Testis (tissue), 3 donors: Measurements from ENCODE around the gene FAM222A. TPM values are rescaled to one million over a fixed set of nuclear protein-coding genes. Genes with fewer than 3 reads are reported as not detected.

Source experiments
- DNase-seq: peaks from one replicate; pipeline ENCODE4 v3.0.0-alpha.2; 2019
- H3K27ac ChIP-seq, 2 donors: fragments of 200-600 bp; sonication (generic); one replicate each; pipeline ENCODE4 v1.5.1; 2019
- H3K27me3 ChIP-seq: fragments of 200-600 bp; sonication (generic); one replicate; pipeline ENCODE4 v1.5.1; 2019
- H3K36me3 ChIP-seq: fragments of 200-600 bp; sonication (generic); one replicate; pipeline ENCODE4 v1.5.1; 2017; ENCODE audit warnings: low read depth; ENCODE audit errors: missing control alignments
- H3K4me1 ChIP-seq: fragments of 200-600 bp; sonication (generic); one replicate; pipeline ENCODE4 v1.5.1; 2019
- H3K4me3 ChIP-seq, 2 donors: fragments of 200-600 bp; sonication (generic); one replicate each; pipeline ENCODE4 v1.5.1; 2017 to 2019
- H3K9me3 ChIP-seq: fragments of 200-600 bp; sonication (generic); one replicate; pipeline ENCODE4 v1.5.1; 2017
- CTCF ChIP-seq, 3 experiments: fragments of 450-650 bp in 2 of 3; fragments of 200-600 bp in 1 of 3; sonication (generic) in 1 of 3; IDR thresholded peaks; one replicate each; pipeline ENCODE4 v1.5.1; 2016 to 2019; ENCODE audit warnings: antibody characterized with exemption in 3 of 3, mild to moderate bottlenecking in 2 of 3, moderate library complexity in 1 of 3
- POLR2A ChIP-seq: fragments of 450-650 bp; IDR thresholded peaks from one replicate; pipeline ENCODE4 v1.6.1; 2017; ENCODE audit warnings: antibody characterized with exemption, mild to moderate bottlenecking, moderate library complexity
- WGBS, 2 donors: methylation state at CpG; one replicate each; pipeline ENCODE4 v1.1.5; 2018; 5-methylcytosine and 5-hydroxymethylcytosine counted together
- intact Hi-C: fragments of 100-400 bp; cut with DNase I; formaldehyde crosslinking; loops from one replicate; pipeline ENCODE4 v1.15.1; 2023; ENCODE audit warnings: low total_unique reads
- polyA plus RNA-seq: library from polyadenylated mRNA; stranded (reverse); fragments of 350-450 nt; fragmentation: Illumina TruSeq; extraction: RNeasy Lipid Tissue Mini Kit (QIAGEN cat#74804); gene quantifications from one replicate; pipeline ENCODE4 v1.2.3, GENCODE V29; 2014; ENCODE audit warnings: low read depth, low replicate concordance; ENCODE audit not compliant: insufficient read depth
- total RNA-seq, 2 donors: library from RNA; depleted of rRNA; stranded (reverse); fragments of >200 nt; gene quantifications; one replicate each; pipeline ENCODE4 v1.2.3, GENCODE V29; 2016

The FAM222A gene
- total and polyA plus RNA-seq, 3 donors from 2014 or later = 34.5 to 78.6 (median 75.7) TPM

DNA sequence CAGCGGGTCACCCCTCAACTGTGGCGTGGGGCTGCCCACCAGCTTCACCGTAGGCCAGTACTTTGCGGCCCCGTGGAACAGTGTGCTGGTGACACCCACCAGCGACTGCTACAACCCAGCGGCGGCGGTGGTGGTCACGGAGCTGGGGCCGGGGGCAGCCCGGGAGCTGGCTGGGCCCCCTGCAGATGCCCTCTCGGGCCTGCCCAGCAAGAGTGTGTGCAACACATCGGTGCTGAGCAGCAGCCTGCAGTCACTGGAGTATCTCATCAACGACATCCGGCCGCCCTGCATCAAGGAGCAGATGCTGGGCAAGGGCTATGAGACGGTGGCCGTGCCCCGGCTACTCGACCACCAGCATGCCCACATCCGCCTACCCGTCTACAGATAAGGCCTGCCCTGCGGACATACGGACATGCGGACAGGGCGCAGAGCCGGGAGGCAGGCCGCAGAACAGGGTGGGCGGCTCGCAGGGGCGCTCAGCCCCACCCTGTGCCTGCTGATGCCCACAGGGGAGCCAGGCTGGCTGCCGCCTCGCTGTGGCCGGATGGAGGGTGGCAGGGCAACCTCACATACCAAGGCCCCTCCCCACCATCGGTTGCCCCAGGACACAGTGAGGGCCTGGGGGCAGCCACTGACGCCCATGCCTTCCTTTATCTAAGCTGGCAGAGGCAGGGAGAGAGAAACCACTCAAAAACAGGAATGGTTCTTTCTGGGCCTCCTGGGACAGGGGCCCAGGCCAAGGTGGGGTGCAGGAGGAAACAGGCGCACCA, 55.5 kb downstream of the FAM222A start:
- H3K27ac ChIP-seq = no peak overlapping the region
- no peaks in the 10 kb centered on the region for H3K9me3 ChIP-seq
- intact Hi-C loops = loop anchor here (5.0 kb wide), 1 partner anchor 172 kb away; no protein-coding TSS in a partner anchor
- H3K4me1 ChIP-seq = peaks cover 16% of the 10 kb centered on the region
- TF ChIP-seq CTCF (IDR thresholded peaks at IDR 0.05) (no peak), POLR2A (no peak)
- H3K36me3 ChIP-seq = no peaks in the 10 kb centered on the region
- WGBS, 2 donors = 94 to 95% methylated on average over 24 to 29 of the region's 38 CpGs
- DNase-seq = no peak
- no peaks in the 10 kb centered on the region for H3K27me3 ChIP-seq
- no peak overlapping the region for H3K4me3 ChIP-seq

DNA sequence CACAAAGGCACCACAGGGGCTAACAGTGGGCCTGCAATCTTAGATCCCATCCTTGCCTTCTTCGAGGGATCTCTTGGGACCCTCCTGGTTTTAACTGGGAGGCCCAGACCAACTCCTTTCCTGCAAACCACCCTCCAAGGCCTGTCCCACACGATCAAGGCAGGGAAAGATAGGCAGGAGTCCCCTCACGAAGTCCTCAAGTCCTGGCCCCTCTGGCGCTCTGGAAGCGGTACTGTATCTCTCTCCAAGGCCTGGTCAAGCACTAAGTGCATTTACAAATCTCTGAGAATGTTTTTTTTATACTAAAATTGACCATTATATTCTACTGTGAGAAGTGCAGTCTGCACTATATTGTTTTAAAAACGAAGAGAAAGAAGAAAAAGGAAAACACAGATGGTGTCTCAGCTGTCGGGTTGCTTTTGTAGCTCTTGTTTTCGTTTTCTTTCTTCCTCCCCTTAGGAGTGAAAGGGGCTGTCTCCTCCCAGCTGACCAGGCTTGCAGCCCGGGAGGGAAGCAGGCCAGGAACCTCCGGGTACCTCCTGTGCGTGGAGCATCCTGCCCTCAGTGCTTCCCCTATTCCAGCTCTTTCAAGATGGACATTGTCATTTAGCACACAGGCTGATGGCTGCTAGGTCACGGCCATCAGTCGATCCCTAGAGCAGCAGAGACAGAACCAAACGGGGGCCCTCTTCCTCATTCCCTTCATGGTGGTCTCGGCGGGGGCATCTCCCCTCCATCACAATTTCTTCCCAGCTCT, 56.7 kb downstream of the FAM222A start:
- Histone ChIP-seq H3K36me3 (no peaks in the 10 kb centered on the region), H3K27ac (peak overlapping the region in 1 of 2 donors; percentile 31), H3K4me1 (peaks cover 19% of the 10 kb centered on the region), H3K9me3 (no peaks in the 10 kb centered on the region), H3K27me3 (no peaks in the 10 kb centered on the region), H3K4me3 (no peak overlapping the region)
- DNase-seq = peak; percentile 41
- intact Hi-C loops = loop anchor here (5.0 kb wide), 1 partner anchor 253 kb away; no protein-coding TSS in a partner anchor
- 53 to 58% methylated on average over 11 to 16 of the region's 16 CpGs for WGBS, 2 donors
- TF ChIP-seq CTCF (IDR thresholded peaks at IDR 0.05) = no peak
- TF ChIP-seq POLR2A = no peak

GRCh38 chr12:109770861-109771670, 57.4 kb downstream of the FAM222A start:
- TF ChIP-seq POLR2A = no peak
- TF ChIP-seq CTCF (IDR thresholded peaks at IDR 0.05) = no peak
- Histone ChIP-seq H3K36me3 (no peaks in the 10 kb centered on the region), H3K4me3 (no peak overlapping the region), H3K9me3 (no peaks in the 10 kb centered on the region), H3K27ac (no peak overlapping the region), H3K27me3 (no peaks in the 10 kb centered on the region), H3K4me1 (peaks cover 19% of the 10 kb centered on the region)
- 73 to 75% methylated on average over 17 of the region's 17 CpGs for WGBS, 2 donors
- intact Hi-C loops = loop anchor here (5.0 kb wide), 1 partner anchor 254 kb away; no protein-coding TSS in a partner anchor
- DNase-seq = no peak

DNA sequence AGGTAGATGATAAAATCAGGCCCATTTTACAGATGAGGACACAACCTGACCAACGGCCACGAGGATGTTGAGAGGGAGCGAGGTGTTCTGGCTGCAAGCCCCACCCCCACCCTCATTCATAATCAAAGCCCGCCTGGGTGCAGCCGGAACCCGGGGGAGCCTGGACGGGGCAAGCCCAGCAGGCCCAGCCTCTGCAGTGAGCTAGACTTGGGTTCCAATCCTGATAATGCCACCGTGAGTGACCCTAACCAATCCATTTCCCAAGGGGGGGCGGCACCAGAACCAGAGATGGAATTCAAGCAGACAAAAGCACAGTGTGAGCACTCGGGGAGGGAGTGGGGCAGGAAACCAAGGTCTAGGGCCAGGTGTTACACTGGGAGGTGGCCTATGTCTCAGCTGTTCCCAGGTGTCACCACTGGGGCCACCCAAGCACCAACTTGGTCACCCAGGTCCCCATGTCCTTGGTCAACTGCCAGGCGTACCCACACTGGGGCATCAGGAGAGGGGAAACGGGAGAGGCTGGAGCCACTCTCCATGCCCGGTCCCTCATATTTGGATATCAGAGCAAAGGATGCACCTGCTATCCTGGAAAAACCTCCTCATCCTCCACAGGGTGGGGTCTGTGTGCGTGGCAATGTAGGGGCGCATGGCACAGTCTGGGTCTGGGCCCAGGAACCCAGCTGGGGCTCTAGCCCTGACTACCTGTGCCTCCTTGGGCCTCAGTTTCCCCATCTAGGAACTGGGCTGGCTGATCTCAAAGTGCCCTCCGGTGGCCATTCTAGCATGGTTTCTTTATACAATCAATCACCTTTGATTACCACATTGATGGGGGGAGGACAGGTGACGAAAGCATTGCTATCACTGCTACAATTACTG, 58.4 kb downstream of the FAM222A start:
- 88 to 89% methylated on average over 15 to 17 of the region's 17 CpGs for WGBS, 2 donors
- no peak for DNase-seq

More for the DNA sequence above, 58.4 kb downstream of the FAM222A start:
- TF ChIP-seq POLR2A = no peak
- no peak for TF ChIP-seq CTCF (IDR thresholded peaks at IDR 0.05)
- intact Hi-C loops = loop anchor here (5.0 kb wide), 1 partner anchor 255 kb away; no protein-coding TSS in a partner anchor
- H3K4me3 ChIP-seq = no peak overlapping the region
- H3K9me3 ChIP-seq = no peaks in the 10 kb centered on the region
- H3K36me3 ChIP-seq = no peaks in the 10 kb centered on the region
- no peaks in the 10 kb centered on the region for H3K27me3 ChIP-seq
- H3K27ac ChIP-seq = no peak overlapping the region
- peaks cover 19% of the 10 kb centered on the region for H3K4me1 ChIP-seq
